Stimulated activated CD4-positive, alpha-beta T cell treated with anti-CD3 and anti-CD28 coated beads, TNF-alpha, amount 100 ng/mL, for 1 hour (primary cell): ENCODE data around the gene KCNH3.
"Not testable (repeated sequence)": the region's sequence is repeated elsewhere in the genome, so short reads cannot be mapped to it uniquely, and the experiment has no call there.

Experiments used
- DNase-seq, 3 donors: peaks; one replicate each; pipeline ENCODE4 v3.0.0-alpha.2; 2020; ENCODE audit warnings: low read depth in 3 of 3, low spot score in 1 of 3

The KCNH3 gene

GRCh38 chr12:49584591-49584990 lies 45.8 kb downstream of the KCNH3 start:
- DNase-seq: no peak

- no peak for DNase-seq
These were observed 46.9 kb downstream of the KCNH3 start for GRCh38 chr12:49585477-49586459.

- no peak for DNase-seq
These were observed 48.5 kb downstream of the KCNH3 start for GRCh38 chr12:49587174-49587908.

GRCh38 chr12:49588281-49588680 lies 49.5 kb downstream of the KCNH3 start:
- no peak for DNase-seq

GRCh38 chr12:49588721-49589516 lies 50.1 kb downstream of the KCNH3 start:
- DNase-seq: no peak

GRCh38 chr12:49598527-49598926 lies 59.7 kb downstream of the KCNH3 start:
- DNase-seq: no peak

GRCh38 chr12:49599961-49600360 lies 61.1 kb downstream of the KCNH3 start:
- no peak for DNase-seq

- no peak for DNase-seq
These were observed 64.9 kb downstream of the KCNH3 start for GRCh38 chr12:49603721-49604120.

GRCh38 chr12:49604856-49605255 lies 66.0 kb downstream of the KCNH3 start:
- no peak for DNase-seq

- not testable (repeated sequence) for DNase-seq
These were observed 66.7 kb downstream of the KCNH3 start, which contains the start of gene FAM186B for GRCh38 chr12:49605539-49605938. Gene FAM186B, minus strand, starts transcription at chr12:49605639. Its CDS starts 162 bp downstream, at chr12:49605477.
